ENCODE data around the gene ACOXL.

DNA sequence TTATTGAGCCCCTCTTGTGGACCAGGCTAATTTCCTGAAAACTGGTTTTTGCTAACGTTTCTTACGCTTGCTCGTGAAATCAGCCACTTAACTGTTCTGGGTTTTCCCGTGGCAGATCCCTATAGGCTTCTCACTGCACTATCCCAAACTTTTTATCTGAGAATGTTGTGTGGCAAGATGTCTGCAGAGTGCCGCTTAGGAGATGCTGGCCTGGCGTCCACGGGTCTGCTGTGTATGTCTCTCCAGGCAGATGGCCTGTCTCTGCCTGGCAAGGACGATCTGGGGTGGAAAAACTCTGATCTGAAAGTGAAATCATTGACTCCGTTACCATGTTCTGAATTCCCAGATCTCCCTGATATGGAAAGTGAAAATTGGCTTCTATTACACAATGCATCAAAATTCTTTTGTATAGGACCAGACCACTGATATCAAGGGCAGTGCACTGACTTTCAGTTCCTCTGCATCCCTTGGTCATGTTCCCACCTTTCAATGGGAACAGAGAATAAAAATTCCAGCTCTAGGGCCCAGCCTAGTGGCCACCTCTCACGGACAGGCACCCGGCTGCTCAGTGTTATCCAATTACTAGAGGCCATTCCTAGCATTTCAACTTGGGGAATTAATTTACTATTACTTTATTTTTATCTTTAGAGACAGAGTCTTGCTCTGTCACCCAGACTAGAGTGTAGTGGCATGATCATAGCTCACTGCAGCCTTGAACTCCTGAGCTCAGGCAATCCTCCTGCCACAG lies 154.6 kb downstream of the ACOXL start:
- TF ChIP-seq, protein P1, sequence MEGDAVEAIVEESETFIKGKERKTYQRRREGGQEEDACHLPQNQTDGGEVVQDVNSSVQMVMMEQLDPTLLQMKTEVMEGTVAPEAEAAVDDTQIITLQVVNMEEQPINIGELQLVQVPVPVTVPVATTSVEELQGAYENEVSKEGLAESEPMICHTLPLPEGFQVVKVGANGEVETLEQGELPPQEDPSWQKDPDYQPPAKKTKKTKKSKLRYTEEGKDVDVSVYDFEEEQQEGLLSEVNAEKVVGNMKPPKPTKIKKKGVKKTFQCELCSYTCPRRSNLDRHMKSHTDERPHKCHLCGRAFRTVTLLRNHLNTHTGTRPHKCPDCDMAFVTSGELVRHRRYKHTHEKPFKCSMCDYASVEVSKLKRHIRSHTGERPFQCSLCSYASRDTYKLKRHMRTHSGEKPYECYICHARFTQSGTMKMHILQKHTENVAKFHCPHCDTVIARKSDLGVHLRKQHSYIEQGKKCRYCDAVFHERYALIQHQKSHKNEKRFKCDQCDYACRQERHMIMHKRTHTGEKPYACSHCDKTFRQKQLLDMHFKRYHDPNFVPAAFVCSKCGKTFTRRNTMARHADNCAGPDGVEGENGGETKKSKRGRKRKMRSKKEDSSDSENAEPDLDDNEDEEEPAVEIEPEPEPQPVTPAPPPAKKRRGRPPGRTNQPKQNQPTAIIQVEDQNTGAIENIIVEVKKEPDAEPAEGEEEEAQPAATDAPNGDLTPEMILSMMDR (IDR thresholded peaks at IDR 0.05): no peak
- no peak for TF ChIP-seq POLR2A (IDR thresholded peaks at IDR 0.05)

All from right lobe of liver (tissue), 4 donors.